NCI-H2171 treated with DMSO at 0.1 percent for 48 hours (cell line): Measurements from ENCODE around the gene SLC6A15.

Experiments used
- DNase-seq: peaks from one replicate; lab custom pipeline; 2025; lab: John Stamatoyannopoulos, UW

Gene SLC6A15

GRCh38 chr12:84874125-84874824 lies 38.3 kb downstream of the SLC6A15 start:
- peak; percentile 78 for DNase-seq

- DNase-seq: no peak
These were observed 50.4 kb downstream of the SLC6A15 start for GRCh38 chr12:84862186-84862585.

GRCh38 chr12:84860718-84861117 lies 51.9 kb downstream of the SLC6A15 start:
- no peak for DNase-seq

- DNase-seq: no peak
These were observed 53.8 kb downstream of the SLC6A15 start for GRCh38 chr12:84858796-84859195.

GRCh38 chr12:84857525-84858208 lies 54.9 kb downstream of the SLC6A15 start:
- no peak for DNase-seq

GRCh38 chr12:84856156-84856900 lies 56.3 kb downstream of the SLC6A15 start:
- no peak for DNase-seq

- no peak for DNase-seq
These were observed 68.9 kb downstream of the SLC6A15 start for GRCh38 chr12:84843593-84844144.

- peak; percentile 81 for DNase-seq
These were observed 70.1 kb downstream of the SLC6A15 start for GRCh38 chr12:84842406-84843013.

- DNase-seq: no peak
These were observed 71.0 kb downstream of the SLC6A15 start for GRCh38 chr12:84841591-84841990.

GRCh38 chr12:84840356-84840755 lies 72.2 kb downstream of the SLC6A15 start:
- DNase-seq: no peak

- no peak for DNase-seq
These were observed 85.7 kb downstream of the SLC6A15 start for GRCh38 chr12:84826925-84827324.

GRCh38 chr12:84825149-84825548 lies 87.5 kb downstream of the SLC6A15 start:
- DNase-seq: no peak

- DNase-seq: no peak
These were observed 90.1 kb downstream of the SLC6A15 start for GRCh38 chr12:84822525-84822924.

GRCh38 chr12:84816916-84817695 lies 95.5 kb downstream of the SLC6A15 start:
- no peak for DNase-seq

- no peak for DNase-seq
These were observed 97.8 kb downstream of the SLC6A15 start for GRCh38 chr12:84814664-84815245.

- no peak for DNase-seq
These were observed 98.6 kb downstream of the SLC6A15 start for GRCh38 chr12:84813780-84814663.

GRCh38 chr12:84811291-84811690 lies 101.3 kb downstream of the SLC6A15 start:
- no peak for DNase-seq

- DNase-seq: no peak
These were observed 102.0 kb downstream of the SLC6A15 start for GRCh38 chr12:84810611-84811010.
